Esophagus squamous epithelium (tissue), 5 donors: ENCODE measurements around the gene SLC25A3. TPM values are rescaled to one million over a fixed set of nuclear protein-coding genes. Genes with fewer than 3 reads are reported as not detected.

Experiments
- DNase-seq: peaks from one replicate; lab custom pipeline; 2025; lab: John Stamatoyannopoulos, UW
- H3K27ac ChIP-seq, 4 donors: fragments of 200-600 bp; sonication (generic); one replicate each; pipeline ENCODE4 v1.5.1; 2016 to 2019; ENCODE audit warnings: mild to moderate bottlenecking in 1 of 4
- H3K27me3 ChIP-seq, 4 donors: fragments of 200-600 bp; sonication (generic); 1 replicate in 3 of 4; 2 replicates in 1 of 4; pipeline versions ENCODE4 v1.5.1 to v1.6.0; 2017 to 2021; ENCODE audit warnings: antibody characterized with exemption in 1 of 4
- H3K36me3 ChIP-seq, 3 donors: fragments of 200-600 bp; sonication (generic); one replicate each; pipeline ENCODE4 v1.5.1; 2016 to 2019
- H3K4me1 ChIP-seq, 3 donors: fragments of 200-600 bp; sonication (generic); one replicate each; pipeline ENCODE4 v1.5.1; 2017 to 2019
- H3K4me3 ChIP-seq, 4 donors: fragments of 200-600 bp; sonication (generic); 1 replicate in 3 of 4; 2 replicates in 1 of 4; pipeline ENCODE4 v1.5.1; 2016 to 2019; ENCODE audit warnings: mild to moderate bottlenecking in 2 of 4, moderate library complexity in 1 of 4
- H3K9me3 ChIP-seq, 3 donors: fragments of 200-600 bp; sonication (generic); one replicate each; pipeline ENCODE4 v1.5.1; 2016 to 2019
- POLR2A ChIP-seq, 4 donors: fragments of 450-650 bp; IDR thresholded peaks; one replicate each; pipeline ENCODE4 v1.6.1; 2017; ENCODE audit warnings: antibody characterized with exemption in 4 of 4, mild to moderate bottlenecking in 4 of 4, moderate library complexity in 3 of 4
- WGBS, 2 donors: methylation state at CpG; one replicate each; pipeline ENCODE4 v1.1.5; 2018; 5-methylcytosine and 5-hydroxymethylcytosine counted together
- intact Hi-C: fragments of 100-400 bp; cut with DNase I; formaldehyde crosslinking; loops from one replicate; pipeline ENCODE4 v1.15.0; 2022
- total RNA-seq, 4 donors: library from RNA; depleted of rRNA; stranded (reverse); fragments of >200 nt; gene quantifications; one replicate each; pipeline ENCODE4 v1.1.0, GENCODE V29; 2016
- TF ChIP-seq, protein P1 (sequence below), 6 experiments: fragments of 450-650 bp in 4 of 6; fragments of 200-600 bp in 2 of 6; sonication (generic) in 2 of 6; IDR thresholded peaks; one replicate each; pipeline ENCODE4 v1.5.1; 2016 to 2019; ENCODE audit warnings: antibody characterized with exemption in 6 of 6, mild to moderate bottlenecking in 4 of 6, moderate library complexity in 4 of 6
- donor health status: DM: yes; HTN: yes; CAD: no.

SLC25A3 gene
- total RNA-seq, 4 donors from 2014 or later, result 459 to 581 (median 540) TPM

DNA sequence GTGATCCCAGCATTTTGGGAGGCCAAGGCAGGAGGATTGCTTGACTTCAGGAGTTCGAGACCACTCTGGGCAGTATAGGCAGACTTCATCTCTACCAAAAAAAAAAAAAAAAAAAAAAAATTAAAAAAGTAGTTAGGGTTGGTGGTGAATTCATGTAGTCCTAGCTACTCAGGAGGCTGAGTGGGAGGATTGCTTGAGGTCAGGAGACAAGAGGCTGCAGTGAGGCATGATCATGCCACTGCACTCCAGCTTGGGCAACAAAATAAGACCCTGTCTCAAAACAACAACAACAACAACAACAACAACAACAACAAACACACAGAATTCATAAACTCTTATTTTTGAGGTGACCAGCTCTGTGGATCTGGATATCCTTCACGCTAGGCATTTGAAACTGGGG lies 17.1 kb downstream of the SLC25A3 start:
- no peaks in the 10 kb centered on the region for H3K9me3 ChIP-seq
- intact Hi-C loops, result no loop called here
- H3K27ac ChIP-seq, result no peak overlapping the region
- DNase-seq, result no peak
- no peaks in the 10 kb centered on the region for H3K27me3 ChIP-seq
- TF ChIP-seq, protein P1, sequence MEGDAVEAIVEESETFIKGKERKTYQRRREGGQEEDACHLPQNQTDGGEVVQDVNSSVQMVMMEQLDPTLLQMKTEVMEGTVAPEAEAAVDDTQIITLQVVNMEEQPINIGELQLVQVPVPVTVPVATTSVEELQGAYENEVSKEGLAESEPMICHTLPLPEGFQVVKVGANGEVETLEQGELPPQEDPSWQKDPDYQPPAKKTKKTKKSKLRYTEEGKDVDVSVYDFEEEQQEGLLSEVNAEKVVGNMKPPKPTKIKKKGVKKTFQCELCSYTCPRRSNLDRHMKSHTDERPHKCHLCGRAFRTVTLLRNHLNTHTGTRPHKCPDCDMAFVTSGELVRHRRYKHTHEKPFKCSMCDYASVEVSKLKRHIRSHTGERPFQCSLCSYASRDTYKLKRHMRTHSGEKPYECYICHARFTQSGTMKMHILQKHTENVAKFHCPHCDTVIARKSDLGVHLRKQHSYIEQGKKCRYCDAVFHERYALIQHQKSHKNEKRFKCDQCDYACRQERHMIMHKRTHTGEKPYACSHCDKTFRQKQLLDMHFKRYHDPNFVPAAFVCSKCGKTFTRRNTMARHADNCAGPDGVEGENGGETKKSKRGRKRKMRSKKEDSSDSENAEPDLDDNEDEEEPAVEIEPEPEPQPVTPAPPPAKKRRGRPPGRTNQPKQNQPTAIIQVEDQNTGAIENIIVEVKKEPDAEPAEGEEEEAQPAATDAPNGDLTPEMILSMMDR (IDR thresholded peaks at IDR 0.05), result no peak
- TF ChIP-seq POLR2A (IDR thresholded peaks at IDR 0.05), result no peak
- no peak overlapping the region for H3K4me3 ChIP-seq
- H3K36me3 ChIP-seq, result no peaks in the 10 kb centered on the region
- WGBS, 2 donors, result 85 to 93% methylated on average over 2 of the region's 2 CpGs
- H3K4me1 ChIP-seq, result no peaks in the 10 kb centered on the region

DNA sequence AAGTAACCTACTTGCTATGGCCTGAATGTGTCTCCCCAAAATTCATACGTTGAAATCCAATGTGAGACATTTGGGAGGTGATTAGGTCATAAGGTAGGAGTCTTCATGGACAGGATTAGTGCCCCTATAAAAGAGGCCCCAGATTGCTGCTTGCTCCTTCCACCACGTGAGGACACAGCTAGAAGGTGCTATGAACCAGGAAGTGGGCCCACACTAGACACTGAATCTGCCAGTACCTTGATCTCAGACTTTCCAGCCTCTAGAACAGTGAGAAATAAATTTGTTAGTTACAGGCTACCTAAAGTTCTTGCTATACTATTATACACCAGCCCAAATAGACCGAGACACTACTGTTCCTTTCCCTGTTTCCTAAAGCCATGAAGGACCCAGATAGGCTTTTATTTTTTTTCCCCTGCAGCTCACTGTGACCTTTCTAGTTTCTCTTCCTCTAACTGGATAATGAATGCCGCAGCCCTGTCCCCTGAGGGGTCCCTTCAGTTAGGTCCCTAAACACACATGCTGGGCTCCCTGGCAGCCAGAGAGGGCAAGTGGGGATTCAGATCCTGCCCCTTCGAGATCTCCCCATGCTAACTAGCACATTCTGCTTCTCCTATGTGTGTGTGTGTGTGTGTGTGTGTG lies 19.3 kb downstream of the SLC25A3 start:
- DNase-seq, result no peak
- intact Hi-C loops, result no loop called here
- Histone ChIP-seq H3K4me1 (no peaks in the 10 kb centered on the region), H3K4me3 (no peak overlapping the region), H3K27me3 (no peaks in the 10 kb centered on the region), H3K36me3 (no peaks in the 10 kb centered on the region), H3K9me3 (no peaks in the 10 kb centered on the region), H3K27ac (no peak overlapping the region)
- TF ChIP-seq, protein P1 (IDR thresholded peaks at IDR 0.05), result no peak
- WGBS, 2 donors, result 74 to 75% methylated on average over 4 to 5 of the region's 5 CpGs

DNA sequence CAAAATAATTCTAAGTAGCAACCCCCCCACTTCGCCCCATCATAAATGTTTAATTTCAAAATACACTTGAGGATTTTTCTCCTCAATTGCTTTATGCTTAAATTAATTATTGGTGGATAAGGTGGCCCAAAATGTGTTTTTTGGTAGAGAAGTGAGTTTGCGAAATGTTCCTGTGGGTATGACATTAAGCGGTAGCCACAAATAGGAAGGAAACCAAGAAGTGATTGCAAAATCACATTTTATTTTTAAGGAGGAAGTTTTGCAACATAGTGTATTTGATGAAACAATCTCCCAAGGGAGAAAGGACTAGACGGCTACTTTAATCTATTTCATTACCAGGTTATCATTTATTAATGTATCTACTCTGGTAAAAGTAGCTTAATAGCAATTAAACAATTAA lies 25.5 kb downstream of the SLC25A3 start:
- Histone ChIP-seq H3K36me3 (no peaks in the 10 kb centered on the region), H3K4me3 (no peak overlapping the region), H3K27ac (no peak overlapping the region), H3K9me3 (no peaks in the 10 kb centered on the region), H3K4me1 (no peaks in the 10 kb centered on the region), H3K27me3 (no peaks in the 10 kb centered on the region)
- intact Hi-C loops, result no loop called here
- no peak for DNase-seq
- no peak for TF ChIP-seq POLR2A (IDR thresholded peaks at IDR 0.05)
- TF ChIP-seq, protein P1 (IDR thresholded peaks at IDR 0.05), result no peak
- 54 to 60% methylated on average over 4 of the region's 4 CpGs for WGBS, 2 donors

DNA sequence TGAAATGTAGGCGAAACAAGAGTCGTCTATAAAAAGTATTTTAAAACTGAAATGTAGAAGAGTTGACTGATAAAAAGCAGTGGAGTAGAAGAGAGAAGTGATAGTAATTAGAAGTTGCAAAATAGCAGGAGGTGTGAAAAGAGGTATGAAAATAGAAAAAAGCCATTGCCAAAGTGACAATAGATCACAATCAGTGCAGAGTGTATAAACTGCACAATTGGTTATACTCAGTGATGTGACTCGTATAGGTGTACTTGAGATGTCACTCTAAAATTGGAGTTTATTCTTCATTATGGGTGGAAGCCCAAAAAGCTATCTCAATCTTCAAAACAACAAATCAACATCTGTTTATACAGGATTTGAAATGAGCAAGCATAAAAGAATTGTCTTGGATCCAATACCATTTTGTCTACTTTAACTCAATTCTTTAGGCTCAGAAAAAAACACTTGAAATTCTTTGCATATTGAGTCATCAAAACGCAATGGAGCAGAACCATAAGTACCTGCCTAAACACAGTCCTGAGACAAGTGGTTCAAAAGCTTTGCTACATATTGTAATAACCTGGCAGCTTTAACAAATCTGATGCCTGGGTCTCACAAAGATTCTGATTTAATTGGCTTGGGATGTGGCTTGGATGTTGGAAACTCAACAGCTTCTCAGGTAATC lies 42.3 kb downstream of the SLC25A3 start:
- Histone ChIP-seq H3K27me3 (no peaks in the 10 kb centered on the region), H3K36me3 (peaks cover 0 to 19% (median 0%) of the 10 kb centered on the region in 3 donors), H3K4me3 (no peak overlapping the region), H3K27ac (no peak overlapping the region), H3K4me1 (peaks cover 0 to 20% (median 0%) of the 10 kb centered on the region in 3 donors), H3K9me3 (no peaks in the 10 kb centered on the region)
- no peak for TF ChIP-seq POLR2A (IDR thresholded peaks at IDR 0.05)
- intact Hi-C loops, result no loop called here
- DNase-seq, result no peak
- WGBS, 2 donors, result 54 to 59% methylated on average over 4 of the region's 4 CpGs

DNA sequence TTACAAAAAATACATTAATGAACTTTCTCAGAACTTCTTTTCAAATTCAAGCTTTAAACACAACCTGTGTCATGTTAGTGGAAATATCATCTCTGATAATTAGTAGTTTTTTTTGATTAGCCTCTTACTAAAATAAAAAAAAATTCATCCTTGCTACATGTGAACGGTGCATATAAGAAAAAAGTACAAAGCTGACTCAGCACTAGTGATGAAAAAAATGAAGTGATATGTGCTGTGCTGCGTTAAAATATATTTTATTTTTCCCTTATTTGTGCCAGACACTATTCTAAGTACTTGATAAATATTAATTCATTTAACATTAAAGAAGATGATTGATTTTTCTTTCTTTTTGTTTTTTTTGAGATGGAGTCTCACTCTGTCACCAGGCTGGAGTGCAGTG lies 43.6 kb downstream of the SLC25A3 start:
- intact Hi-C loops, result no loop called here
- Histone ChIP-seq H3K27ac (no peak overlapping the region), H3K4me1 (peaks cover 0 to 20% (median 0%) of the 10 kb centered on the region in 3 donors), H3K27me3 (no peaks in the 10 kb centered on the region), H3K36me3 (peaks cover 0 to 12% (median 0%) of the 10 kb centered on the region in 3 donors), H3K9me3 (no peaks in the 10 kb centered on the region), H3K4me3 (no peak overlapping the region)
- WGBS, 2 donors, result 70 to 78% methylated on average over 2 of the region's 2 CpGs
- TF ChIP-seq, protein P1 (IDR thresholded peaks at IDR 0.05), result no peak
- no peak for TF ChIP-seq POLR2A (IDR thresholded peaks at IDR 0.05)
- no peak for DNase-seq
